H9 (cell line): Measurements from ENCODE around the gene TTC9C. TPM values are rescaled to one million over a fixed set of nuclear protein-coding genes. Genes with fewer than 3 reads are reported as not detected.
A peak's percentile ranks its signal among the peaks of the same experiment; 100 is the strongest.

ENCODE experiments used
- DNase-seq: peaks from one replicate; pipeline ENCODE4 v3.0.0-alpha.2; 2017
- H2AFZ ChIP-seq: one replicate; pipeline ENCODE4 v1.6.1; 2013; ENCODE audit warnings: mild to moderate bottlenecking, low read length, control low read depth, moderate library complexity
- H2AK5ac ChIP-seq: 2 replicates; pipeline ENCODE4 v1.6.1; 2013; ENCODE audit warnings: low read length, control low read depth, mixed read lengths; ENCODE audit not compliant: insufficient read length
- H2BK120ac ChIP-seq: one replicate; pipeline ENCODE4 v1.6.1; 2013; ENCODE audit warnings: low read depth, mild to moderate bottlenecking, low read length, control low read depth, inconsistent platforms; ENCODE audit not compliant: poor library complexity, severe bottlenecking
- H2BK12ac ChIP-seq: 2 replicates; pipeline ENCODE4 v1.6.1; 2013; ENCODE audit warnings: low read length, control low read depth, mixed read lengths, low read depth; ENCODE audit not compliant: insufficient read length
- H2BK15ac ChIP-seq: 2 replicates; pipeline ENCODE4 v1.6.1; 2013; ENCODE audit warnings: low read depth, low read length, control low read depth
- H2BK20ac ChIP-seq: one replicate; pipeline ENCODE4 v1.6.1; 2013; ENCODE audit warnings: low read depth, mild to moderate bottlenecking, low read length, control low read depth, inconsistent platforms; ENCODE audit not compliant: poor library complexity, severe bottlenecking
- H2BK5ac ChIP-seq: 2 replicates; pipeline ENCODE4 v1.6.1; 2013; ENCODE audit warnings: low read length, control low read depth, mixed read lengths; ENCODE audit not compliant: insufficient read length
- H3K14ac ChIP-seq: 2 replicates; pipeline ENCODE4 v1.6.1; 2013; ENCODE audit warnings: low read length, control low read depth; ENCODE audit not compliant: insufficient read depth
- H3K18ac ChIP-seq: 2 replicates; pipeline ENCODE4 v1.6.1; 2013; ENCODE audit warnings: low read depth, mild to moderate bottlenecking, mixed read lengths, low read length, control low read depth; ENCODE audit not compliant: insufficient read length
- H3K23ac ChIP-seq: 2 replicates; pipeline ENCODE4 v1.6.1; 2013; ENCODE audit warnings: low read length, control low read depth, mixed read lengths, low read depth; ENCODE audit not compliant: insufficient read length
- H3K23me2 ChIP-seq: 2 replicates; pipeline ENCODE4 v1.6.1; 2013; ENCODE audit warnings: low read depth, mild to moderate bottlenecking, mixed read lengths, low read length, control low read depth; ENCODE audit not compliant: insufficient read length, poor library complexity, severe bottlenecking
- H3K27ac ChIP-seq: 2 replicates; pipeline ENCODE4 v1.5.1; 2013; ENCODE audit warnings: low read length, control low read depth, mixed read lengths, low read depth; ENCODE audit not compliant: insufficient read length
- H3K27me3 ChIP-seq: 2 replicates; pipeline ENCODE4 v1.6.1; 2013; ENCODE audit warnings: low read length, control low read depth, inconsistent platforms; ENCODE audit not compliant: insufficient read depth
- H3K4ac ChIP-seq: 2 replicates; pipeline ENCODE4 v1.6.1; 2013; ENCODE audit warnings: low read depth, mild to moderate bottlenecking, control low read depth, inconsistent platforms, low read length, moderate library complexity
- H3K4me1 ChIP-seq: 2 replicates; pipeline ENCODE4 v1.6.1; 2013; ENCODE audit warnings: low read length, control low read depth, inconsistent platforms; ENCODE audit not compliant: insufficient read depth
- H3K4me2 ChIP-seq: 2 replicates; pipeline ENCODE4 v1.6.1; 2013; ENCODE audit warnings: low read length, control low read depth, mixed read lengths; ENCODE audit not compliant: insufficient read length, insufficient read depth
- H3K56ac ChIP-seq: 2 replicates; pipeline ENCODE4 v1.6.1; 2013; ENCODE audit warnings: low read depth, mild to moderate bottlenecking, mixed read lengths, low read length, control low read depth; ENCODE audit not compliant: insufficient read length
- H3K79me1 ChIP-seq: 2 replicates; pipeline ENCODE4 v1.6.1; 2013; ENCODE audit warnings: low read depth, mild to moderate bottlenecking, moderate library complexity, low read length, control low read depth, inconsistent platforms; ENCODE audit not compliant: insufficient read depth, poor library complexity, severe bottlenecking
- H3K79me2 ChIP-seq: 2 replicates; pipeline ENCODE4 v1.6.1; 2013; ENCODE audit warnings: low read length, control low read depth, inconsistent platforms; ENCODE audit not compliant: insufficient read depth
- H3K9ac ChIP-seq: 2 replicates; pipeline ENCODE4 v1.6.1; 2013; ENCODE audit warnings: low read length, control low read depth, mixed read lengths; ENCODE audit not compliant: insufficient read length; ENCODE audit errors: extremely low read depth
- H3K9me3 ChIP-seq: one replicate; pipeline ENCODE4 v1.6.1; 2013; ENCODE audit warnings: low read depth, low read length, inconsistent platforms; ENCODE audit not compliant: control insufficient read depth
- H3T11ph ChIP-seq: one replicate; pipeline ENCODE4 v1.6.1; 2013; ENCODE audit warnings: mild to moderate bottlenecking, low read length, control low read depth, inconsistent platforms
- H4K20me1 ChIP-seq: one replicate; pipeline ENCODE4 v1.6.1; 2013; ENCODE audit not compliant: control insufficient read depth, insufficient read length, insufficient read depth
- H4K5ac ChIP-seq: 2 replicates; pipeline ENCODE4 v1.6.1; 2013; ENCODE audit warnings: low read depth, mild to moderate bottlenecking, mixed read lengths, low read length, control low read depth; ENCODE audit not compliant: insufficient read length
- H4K8ac ChIP-seq: replicated peaks from 2 replicates; pipeline ENCODE4 v1.6.1; 2013; ENCODE audit warnings: low read length, control low read depth, mixed read lengths, low read depth; ENCODE audit not compliant: insufficient read length
- H4K91ac ChIP-seq: 2 replicates; pipeline ENCODE4 v1.6.1; 2013; ENCODE audit warnings: low read depth, mild to moderate bottlenecking, moderate library complexity, mixed read lengths, low read length, control low read depth; ENCODE audit not compliant: insufficient read length
- H3K27ac Mint-ChIP-seq, 3 experiments: 2 replicates in 2 of 3; 3 replicates in 1 of 3; pipeline ENCODE4 v1.8.0; 2020 to 2021; ENCODE audit warnings: mixed read lengths in 3 of 3, mild to moderate bottlenecking in 1 of 3, moderate library complexity in 1 of 3
- H3K27me3 Mint-ChIP-seq: 2 replicates; pipeline ENCODE4 v1.8.0; 2021; ENCODE audit warnings: low read depth, mild to moderate bottlenecking, moderate library complexity, mixed read lengths
- H3K36me3 Mint-ChIP-seq, 3 experiments: 2 replicates in 2 of 3; 3 replicates in 1 of 3; pipeline ENCODE4 v1.8.0; 2020 to 2021; ENCODE audit warnings: low read depth in 3 of 3, mixed read lengths in 3 of 3; ENCODE audit not compliant: insufficient read depth in 1 of 3
- H3K4me1 Mint-ChIP-seq, 2 experiments: 2 replicates each; pipeline ENCODE4 v1.8.0; 2020; ENCODE audit warnings: mixed read lengths in 2 of 2
- H3K4me3 Mint-ChIP-seq, 2 experiments: 2 replicates in 1 of 2; 3 replicates in 1 of 2; pipeline ENCODE4 v1.8.0; 2020 to 2021; ENCODE audit warnings: mild to moderate bottlenecking in 2 of 2, mixed read lengths in 2 of 2, moderate library complexity in 1 of 2
- H3K9me3 Mint-ChIP-seq, 2 experiments: 2 replicates in 1 of 2; 3 replicates in 1 of 2; pipeline ENCODE4 v1.8.0; 2020; ENCODE audit warnings: mild to moderate bottlenecking in 2 of 2, mixed read lengths in 2 of 2, moderate library complexity in 1 of 2
- CTCF ChIP-seq: fragments of 200-600 bp; sonication (generic); conservative IDR thresholded peaks from 3 replicates; pipeline ENCODE4 v1.8.0; 2021; ENCODE audit warnings: antibody characterized with exemption, mild to moderate bottlenecking
- WGBS: extraction: QIAGEN DNeasy Blood & Tissue Kit; methylation state at CpG from one replicate; pipeline ENCODE4 v1.1.7; 2013; ENCODE audit warnings: missing lambda C conversion rate, low lambda C conversion rate, mixed read lengths; ENCODE audit not compliant: insufficient read length; ENCODE audit errors: extremely low coverage; 5-methylcytosine and 5-hydroxymethylcytosine counted together
- total RNA-seq: library from RNA; stranded (reverse); gene quantifications from 2 replicates; pipeline ENCODE4 v1.2.1, GENCODE V29; 2021

The TTC9C gene
- total RNA-seq, 1 experiment from 2014 or later, result 33.4 TPM

- H3K27ac ChIP-seq, result peak overlapping the region; percentile 1
- H2AFZ ChIP-seq, result no peak overlapping the region
- H3K14ac ChIP-seq, result no peak overlapping the region
- H4K20me1 ChIP-seq, result no peaks in the 10 kb centered on the region
- H3K23me2 ChIP-seq, result peaks cover 4% of the 10 kb centered on the region
- peaks cover 21 to 29% of the 10 kb centered on the region in 2 experiments for H3K4me1 Mint-ChIP-seq
- H3T11ph ChIP-seq, result no peak overlapping the region
- no peak overlapping the region for H4K5ac ChIP-seq
- no peak overlapping the region for H2BK15ac ChIP-seq
- no peak overlapping the region for H3K4ac ChIP-seq
- peak overlapping the region; percentile 41 to 83 (median 74); a peak in 4 of 7 replicates for H3K27ac Mint-ChIP-seq
- no peak overlapping the region for H2BK120ac ChIP-seq
- no peak overlapping the region for H2BK12ac ChIP-seq
- no peak overlapping the region for H4K8ac ChIP-seq
- no peaks in the 10 kb centered on the region; the same call in 1 of the 2 replicates for H3K27me3 Mint-ChIP-seq
- peak; percentile 97 for TF ChIP-seq CTCF
- H3K9me3 ChIP-seq, result no peaks in the 10 kb centered on the region
- no peak overlapping the region for H2BK20ac ChIP-seq
- peak overlapping the region; percentile 15 for H3K4me2 ChIP-seq
- H3K79me1 ChIP-seq, result no peaks in the 10 kb centered on the region
- WGBS, result no CpG with 5 or more reads among the region's 51 CpGs
- H2AK5ac ChIP-seq, result no peak overlapping the region
- H3K36me3 Mint-ChIP-seq, result peaks cover 25 to 71% (median 55%) of the 10 kb centered on the region in 3 experiments
- H3K79me2 ChIP-seq, result no peaks in the 10 kb centered on the region; the same call in 1 of the 2 replicates
- H2BK5ac ChIP-seq, result no peak overlapping the region
- no peak overlapping the region for H3K18ac ChIP-seq
- H3K4me1 ChIP-seq, result no peaks in the 10 kb centered on the region
- no peaks in the 10 kb centered on the region for H3K9me3 Mint-ChIP-seq
- no peak overlapping the region for H3K9ac ChIP-seq
- H4K91ac ChIP-seq, result no peak overlapping the region
- H3K56ac ChIP-seq, result no peak overlapping the region
- peak overlapping the region; percentile 68 to 78 for H3K4me3 Mint-ChIP-seq
- no peak overlapping the region for H3K23ac ChIP-seq
- H3K27me3 ChIP-seq, result no peaks in the 10 kb centered on the region
- peak; percentile 95 for DNase-seq
These were observed 58.2 kb downstream of the TTC9C start for GRCh38 chr11:62786318-62787004.
